Activated naive CD4-positive, alpha-beta T cell treated with Interleukin-2 at 50 U/mL for 16 hours (primary cell): Measurements from ENCODE around the gene TUFM.
"Not testable (repeated sequence)": the region's sequence is repeated elsewhere in the genome, so short reads cannot be mapped to it uniquely, and the experiment has no call there.

Experiments
- DNase-seq: peaks from one replicate; pipeline ENCODE4 v3.0.0-alpha.2; 2020

Gene TUFM

GRCh38 chr16:28875134-28876018 lies 29.2 kb upstream of the TUFM start:
- no peak for DNase-seq

DNA sequence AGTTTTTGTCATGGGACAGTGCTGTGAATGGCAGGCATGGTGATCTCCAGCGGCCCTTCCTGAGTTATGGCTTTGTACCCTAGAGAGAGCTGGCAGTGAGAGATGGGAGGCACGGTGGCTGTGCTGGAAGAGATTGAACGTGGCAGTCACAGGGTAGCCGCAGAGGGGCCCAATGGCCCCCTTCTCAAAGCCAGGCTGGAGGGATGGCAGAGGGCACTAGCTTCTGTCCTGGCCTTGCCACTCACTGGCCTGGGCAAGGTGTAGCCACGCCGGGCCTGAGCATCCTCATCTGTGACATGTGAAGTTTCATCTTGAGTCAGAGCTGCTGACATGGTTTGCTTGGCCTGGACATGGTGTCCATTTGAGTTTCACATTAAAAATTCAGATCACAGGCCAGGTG lies 28.3 kb upstream of the TUFM start:
- DNase-seq, result no peak

GRCh38 chr16:28873543-28874201 lies 27.5 kb upstream of the TUFM start:
- DNase-seq, result peak; percentile 69

DNA sequence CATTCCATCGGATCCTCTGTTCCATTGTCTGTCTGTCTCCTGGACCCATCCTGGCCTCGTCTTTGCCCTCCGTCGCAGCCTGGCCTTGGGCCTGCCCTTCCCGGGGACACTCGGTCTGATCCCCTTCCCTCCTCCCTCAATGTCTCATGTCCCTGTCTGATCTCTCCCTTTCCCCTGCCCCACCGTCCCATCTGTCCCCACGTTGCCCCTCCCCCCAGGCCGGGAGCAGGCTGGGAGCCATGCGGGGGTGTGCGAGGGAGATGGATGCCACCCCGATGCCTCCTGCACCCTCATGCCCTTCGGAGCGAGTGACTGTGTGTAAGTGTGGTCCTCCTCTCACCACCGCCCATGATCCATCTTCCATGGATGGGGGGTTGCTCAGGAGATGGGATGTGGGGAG lies 26.8 kb upstream of the TUFM start:
- DNase-seq, result no peak

GRCh38 chr16:28869201-28869600 lies 23.1 kb upstream of the TUFM start:
- no peak for DNase-seq

DNA sequence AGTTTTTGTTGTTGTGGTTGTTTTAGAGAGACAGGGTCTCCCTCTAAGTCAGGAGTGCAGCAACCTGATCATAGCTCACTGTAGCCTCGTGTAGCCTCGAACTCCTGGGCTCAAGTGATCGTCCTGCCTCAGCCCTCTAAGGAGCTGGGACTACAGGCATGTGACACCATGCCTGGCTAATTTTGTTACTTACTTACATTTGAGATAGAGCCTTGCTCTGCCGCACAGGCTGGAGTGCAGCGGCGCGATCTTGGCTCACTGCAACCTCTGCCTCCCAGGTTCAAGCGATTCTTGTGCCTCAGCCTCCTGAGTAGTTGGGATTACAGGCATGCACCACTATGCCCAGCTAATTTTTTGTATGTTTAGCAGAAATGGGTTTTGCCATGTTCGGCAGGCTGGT lies 21.5 kb upstream of the TUFM start:
- not testable (repeated sequence) for DNase-seq

DNA sequence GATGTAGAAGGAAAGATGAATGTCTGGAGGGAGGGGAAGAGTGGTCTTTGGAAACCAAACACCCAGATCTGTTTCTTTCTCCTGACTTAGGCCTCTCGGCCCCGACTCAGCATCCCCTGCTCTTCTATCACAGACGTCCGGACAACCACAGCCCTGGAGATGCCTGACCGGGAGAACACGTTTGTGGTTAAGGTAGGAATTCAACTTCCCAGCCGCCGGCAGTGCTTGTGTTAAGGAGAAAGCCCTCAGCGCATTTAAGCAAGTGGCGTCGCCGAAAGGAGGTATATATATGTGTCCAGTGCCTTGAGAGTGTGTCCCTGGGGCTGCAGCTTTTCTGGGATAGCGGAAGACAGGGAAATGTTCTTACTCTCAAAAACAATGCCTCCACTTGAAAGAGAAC lies 21.1 kb upstream of the TUFM start:
- DNase-seq, result no peak

GRCh38 chr16:28866454-28866804 lies 20.3 kb upstream of the TUFM start:
- no peak for DNase-seq

- no peak for DNase-seq
Observed at GRCh38 chr16:28865722-28866453, 19.7 kb upstream of the TUFM start.

DNA sequence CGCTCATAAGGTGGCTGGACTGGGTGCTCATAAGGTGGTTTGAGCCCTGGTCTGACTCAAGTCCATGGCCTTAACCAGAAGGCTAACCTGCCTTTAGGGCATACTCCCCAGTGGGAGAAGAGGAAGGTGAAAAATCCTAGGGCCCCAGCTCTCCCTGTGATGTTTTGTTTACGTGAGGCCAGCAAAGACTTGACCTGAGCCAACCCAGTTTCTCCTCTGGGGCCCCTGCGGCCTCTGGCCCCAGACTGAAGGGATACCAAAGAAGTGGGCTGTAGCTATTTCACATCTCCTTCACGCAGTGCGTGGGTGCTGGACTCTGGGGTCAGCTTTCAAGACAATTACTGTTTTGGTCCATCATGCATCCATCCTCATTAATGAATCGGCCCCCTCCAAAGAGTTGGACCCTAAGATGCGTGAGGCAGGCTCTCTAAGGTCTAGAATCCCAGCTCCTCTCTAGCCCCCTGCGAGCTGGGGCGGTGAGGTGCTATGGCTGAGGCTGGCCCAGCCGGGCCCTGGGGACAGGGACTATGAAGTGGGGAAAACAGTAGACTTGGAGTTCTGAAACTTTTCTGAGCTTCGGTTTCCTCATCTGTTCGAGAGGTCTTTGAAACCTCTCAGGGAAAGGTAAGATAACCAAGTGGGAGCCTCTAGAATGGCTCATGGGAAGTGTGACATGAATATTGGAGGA lies 19.0 kb upstream of the TUFM start:
- no peak for DNase-seq

- DNase-seq, result peak; percentile 11
Observed at GRCh38 chr16:28863929-28864793, 18.0 kb upstream of the TUFM start.

DNA sequence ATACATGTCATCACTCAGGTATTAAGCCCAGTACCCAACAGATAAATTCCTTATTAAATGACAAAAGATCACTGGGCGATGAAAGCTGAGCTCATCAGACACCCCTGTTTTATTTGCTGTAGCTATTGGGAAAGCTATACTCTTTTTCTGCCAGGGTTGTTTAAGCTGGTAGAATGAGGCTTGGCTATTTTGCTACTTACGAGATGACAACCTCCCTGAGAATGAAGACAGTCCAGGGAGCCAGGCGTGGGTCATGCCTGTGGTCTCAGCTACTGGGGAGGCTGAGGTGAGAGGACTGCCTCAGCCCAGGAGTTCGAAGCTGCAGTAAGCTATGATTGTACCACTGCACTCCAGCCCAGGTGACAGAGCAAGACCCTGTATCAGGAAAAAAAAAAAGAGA lies 13.2 kb upstream of the TUFM start:
- DNase-seq, result no peak

GRCh38 chr16:28858421-28858820 lies 12.3 kb upstream of the TUFM start:
- DNase-seq, result no peak

DNA sequence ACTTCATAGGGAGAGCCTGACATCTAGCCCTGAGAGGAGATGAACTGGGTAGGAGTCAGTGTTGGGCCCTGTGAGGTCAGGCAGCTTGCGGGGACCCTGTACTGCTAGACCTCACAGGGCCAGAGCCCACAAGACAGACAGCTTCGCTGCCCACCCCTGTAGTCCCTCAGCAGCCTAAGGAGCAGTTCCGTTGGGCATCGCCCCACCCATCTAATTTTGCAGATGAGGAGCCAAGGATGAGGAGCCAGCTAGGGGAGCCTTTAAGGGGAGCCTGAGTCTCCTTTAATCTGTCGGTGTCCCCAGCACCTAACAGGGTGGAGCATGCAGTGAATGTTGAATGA lies 755 bp upstream of the TUFM start:
- no peak for DNase-seq

GRCh38 chr16:28845761-28846079 lies 428 bp downstream of the TUFM start:
- peak; percentile 35 for DNase-seq

- peak; percentile 52 for DNase-seq
Observed at GRCh38 chr16:28845293-28845692, 855 bp downstream of the TUFM start.

DNA sequence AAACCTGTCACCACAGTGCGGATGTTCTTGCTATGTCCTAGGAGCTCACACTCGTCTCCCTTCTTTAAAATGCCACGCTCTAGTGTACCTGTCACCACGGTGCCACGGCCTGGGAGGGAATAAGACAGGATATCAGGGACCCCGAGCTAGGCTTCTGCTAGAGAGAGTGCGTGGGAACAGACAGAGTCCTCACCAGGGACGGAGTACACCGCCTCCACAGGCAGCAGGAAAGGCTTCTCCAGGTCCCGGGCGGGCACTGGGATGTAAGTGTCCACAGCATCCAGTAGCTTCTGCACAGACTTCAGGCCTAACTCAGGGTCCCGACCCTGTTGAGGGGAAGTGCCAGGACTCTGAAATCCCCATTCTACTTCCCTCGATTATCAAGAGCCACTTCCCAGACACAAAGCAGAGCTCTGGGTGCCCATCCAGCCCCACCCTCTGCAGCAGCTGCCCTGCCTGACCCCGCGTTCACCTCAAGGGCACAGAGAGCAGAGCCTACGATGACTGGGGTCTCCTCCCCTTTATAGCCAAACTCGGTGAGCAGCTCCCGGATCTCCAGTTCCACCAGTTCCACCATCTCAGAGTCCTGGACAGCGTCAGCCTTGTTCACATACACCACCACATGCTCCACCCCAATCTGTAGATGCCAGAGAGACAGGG lies 1.8 kb downstream of the TUFM start:
- no peak for DNase-seq

DNA sequence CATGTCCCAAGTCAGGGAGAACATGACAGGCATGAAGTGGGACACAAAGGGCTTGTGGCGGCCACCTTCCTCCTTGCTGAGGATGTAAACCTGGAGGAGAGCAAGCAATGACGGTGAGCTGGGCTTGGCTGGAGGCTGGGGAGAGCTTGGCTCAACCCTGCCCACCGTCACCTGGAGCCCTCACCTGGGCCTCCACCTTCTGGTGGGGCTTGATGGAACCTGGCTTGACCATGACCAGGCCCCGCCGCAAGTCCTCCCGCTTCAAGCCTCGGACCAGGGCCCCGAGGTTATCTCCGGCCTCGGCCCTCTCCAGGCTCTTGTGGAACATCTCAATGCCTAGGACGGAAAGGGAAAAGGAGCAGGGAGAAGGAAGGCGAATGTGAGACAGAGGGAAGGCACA lies 2.4 kb downstream of the TUFM start:
- no peak for DNase-seq

- no peak for DNase-seq
Observed at GRCh38 chr16:28842696-28843095, 3.5 kb downstream of the TUFM start.

GRCh38 chr16:28839899-28840298 lies 6.2 kb downstream of the TUFM start:
- no peak for DNase-seq

- no peak for DNase-seq
Observed at GRCh38 chr16:28839004-28839639, 7.0 kb downstream of the TUFM start.

GRCh38 chr16:28838558-28838918 lies 7.6 kb downstream of the TUFM start:
- no peak for DNase-seq
